Measurements from ENCODE around the gene GGTA1. TPM values are rescaled to one million over a fixed set of nuclear protein-coding genes. Genes with fewer than 3 reads are reported as not detected.
A peak's percentile ranks its signal among the peaks of the same experiment; 100 is the strongest.

Gene GGTA1
- total RNA-seq, 4 donors from 2014 or later = 1.9 to 37.8 (median 3.5) TPM; not detected in 1

DNA sequence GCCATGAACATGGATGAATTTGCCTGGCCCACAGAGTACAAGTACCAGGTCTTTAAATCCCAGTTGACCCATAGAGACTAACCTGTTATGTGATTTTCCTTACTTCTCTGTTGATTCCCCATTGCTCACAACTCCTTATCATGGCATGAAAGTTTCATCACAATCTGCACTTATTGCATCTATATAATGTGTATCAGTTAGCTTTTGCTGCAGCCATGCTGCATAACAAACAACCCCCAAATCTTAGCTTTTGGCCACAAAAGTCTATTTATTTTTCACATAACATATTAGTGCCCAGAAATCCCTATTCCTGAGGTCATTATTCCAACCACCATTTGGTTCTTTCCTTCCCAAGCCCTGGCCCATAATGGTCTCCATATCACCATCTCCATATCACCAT lies 3.7 kb downstream of the GGTA1 start:
- H3K36me3 ChIP-seq = no peaks in the 10 kb centered on the region
- TF ChIP-seq EP300 (IDR thresholded peaks at IDR 0.05; ENCODE audit: low read depth) (no peak), POLR2AphosphoS5 (IDR thresholded peaks at IDR 0.05) (no peak)
- no peak overlapping the region for H3K4me3 ChIP-seq
- no peak for DNase-seq
- H3K27me3 ChIP-seq = peaks cover 39% of the 10 kb centered on the region
- in situ Hi-C loops (cut with MboI; ENCODE audit: low pct_ligation_motif_present in 1 of 4, low pct_unique_long_range_greater_than_20kb in 1 of 4, low sequenced_read_pairs in 3 of 4) = no loop called here
- peaks cover 13 to 28% (median 20%) of the 10 kb centered on the region in 4 donors for H3K4me1 ChIP-seq
- intact Hi-C loops (cut with DNase I; ENCODE audit: low total_unique reads) = no loop called here
- H3K9me3 ChIP-seq = no peaks in the 10 kb centered on the region
- no peak overlapping the region for H3K27ac ChIP-seq

DNA sequence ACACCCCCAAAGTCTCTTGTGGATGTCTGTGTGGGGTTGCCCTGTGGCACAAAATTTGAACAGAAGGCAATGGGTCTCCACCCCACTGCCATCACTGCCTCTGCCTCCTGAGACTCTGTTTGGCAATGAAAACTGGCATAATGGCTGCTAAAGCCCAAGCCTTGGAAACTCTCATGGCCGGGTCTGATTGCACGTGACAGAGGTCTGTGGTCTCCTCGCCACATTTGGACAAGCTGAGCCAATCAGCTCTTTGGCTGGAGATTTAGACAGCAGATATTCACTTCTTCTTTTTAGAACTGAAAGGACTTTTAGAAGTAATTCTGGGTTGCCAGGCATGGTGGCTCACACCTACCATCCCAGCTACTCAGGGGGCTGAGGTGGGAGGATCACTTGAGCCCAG lies 5.5 kb downstream of the GGTA1 start:
- TF ChIP-seq EP300 (IDR thresholded peaks at IDR 0.05; ENCODE audit: low read depth) = no peak
- TF ChIP-seq POLR2AphosphoS5 (IDR thresholded peaks at IDR 0.05) = no peak
- no peak for TF ChIP-seq POLR2A (IDR thresholded peaks at IDR 0.05)
- TF ChIP-seq, protein P1, sequence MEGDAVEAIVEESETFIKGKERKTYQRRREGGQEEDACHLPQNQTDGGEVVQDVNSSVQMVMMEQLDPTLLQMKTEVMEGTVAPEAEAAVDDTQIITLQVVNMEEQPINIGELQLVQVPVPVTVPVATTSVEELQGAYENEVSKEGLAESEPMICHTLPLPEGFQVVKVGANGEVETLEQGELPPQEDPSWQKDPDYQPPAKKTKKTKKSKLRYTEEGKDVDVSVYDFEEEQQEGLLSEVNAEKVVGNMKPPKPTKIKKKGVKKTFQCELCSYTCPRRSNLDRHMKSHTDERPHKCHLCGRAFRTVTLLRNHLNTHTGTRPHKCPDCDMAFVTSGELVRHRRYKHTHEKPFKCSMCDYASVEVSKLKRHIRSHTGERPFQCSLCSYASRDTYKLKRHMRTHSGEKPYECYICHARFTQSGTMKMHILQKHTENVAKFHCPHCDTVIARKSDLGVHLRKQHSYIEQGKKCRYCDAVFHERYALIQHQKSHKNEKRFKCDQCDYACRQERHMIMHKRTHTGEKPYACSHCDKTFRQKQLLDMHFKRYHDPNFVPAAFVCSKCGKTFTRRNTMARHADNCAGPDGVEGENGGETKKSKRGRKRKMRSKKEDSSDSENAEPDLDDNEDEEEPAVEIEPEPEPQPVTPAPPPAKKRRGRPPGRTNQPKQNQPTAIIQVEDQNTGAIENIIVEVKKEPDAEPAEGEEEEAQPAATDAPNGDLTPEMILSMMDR (IDR thresholded peaks at IDR 0.05) = no peak
- Histone ChIP-seq H3K4me3 (no peak overlapping the region), H3K9me3 (no peaks in the 10 kb centered on the region), H3K27ac (no peak overlapping the region), H3K27me3 (peaks cover 23% of the 10 kb centered on the region), H3K4me1 (peaks cover 9 to 14% (median 10%) of the 10 kb centered on the region in 4 donors), H3K36me3 (no peaks in the 10 kb centered on the region)
- DNase-seq = no peak
- WGBS, 2 donors (ENCODE audit: low coverage in 1 of 2) = 71% methylated on average over 3 of the region's 3 CpGs; no CpG with 5 or more reads in 1 of the 2 donors
- in situ Hi-C loops (cut with MboI; ENCODE audit: low pct_ligation_motif_present in 1 of 4, low pct_unique_long_range_greater_than_20kb in 1 of 4, low sequenced_read_pairs in 3 of 4) = no loop called here
- intact Hi-C loops (cut with DNase I; ENCODE audit: low total_unique reads) = no loop called here

DNA sequence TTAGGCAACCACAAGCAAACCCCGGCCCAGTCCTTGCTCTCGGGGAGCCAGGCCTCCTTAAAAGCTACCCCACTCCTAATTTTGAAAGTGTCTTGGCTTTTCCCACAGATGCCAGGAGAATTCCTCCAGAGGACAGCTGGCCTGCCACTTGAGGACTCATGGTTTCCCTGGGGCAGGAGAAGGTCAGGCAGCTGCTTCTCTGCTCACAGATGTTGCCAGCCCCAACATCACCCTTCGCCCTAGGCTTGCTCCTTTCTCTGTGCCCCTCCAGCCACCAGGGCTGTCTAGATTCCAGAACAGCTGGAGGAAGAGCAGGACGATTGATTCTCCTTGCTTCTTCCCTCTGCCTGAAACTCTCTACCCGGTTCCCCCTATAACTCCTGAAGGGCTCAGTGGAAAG lies 8.5 kb downstream of the GGTA1 start:
- 72 to 85% methylated on average over 3 to 5 of the region's 5 CpGs for WGBS, 2 donors (ENCODE audit: low coverage in 1 of 2)
- no peaks in the 10 kb centered on the region for H3K36me3 ChIP-seq
- no peak overlapping the region for H3K4me3 ChIP-seq
- no peaks in the 10 kb centered on the region for H3K27me3 ChIP-seq
- H3K27ac ChIP-seq = no peak overlapping the region
- DNase-seq = no peak
- in situ Hi-C loops (cut with MboI; ENCODE audit: low pct_ligation_motif_present in 1 of 4, low pct_unique_long_range_greater_than_20kb in 1 of 4, low sequenced_read_pairs in 3 of 4) = no loop called here
- intact Hi-C loops (cut with DNase I; ENCODE audit: low total_unique reads) = no loop called here
- peaks cover 0 to 7% (median 0%) of the 10 kb centered on the region in 4 donors for H3K4me1 ChIP-seq
- TF ChIP-seq EP300 (IDR thresholded peaks at IDR 0.05; ENCODE audit: low read depth) (no peak), POLR2A (IDR thresholded peaks at IDR 0.05) (no peak), POLR2AphosphoS5 (IDR thresholded peaks at IDR 0.05) (no peak)
- TF ChIP-seq, protein P1 (IDR thresholded peaks at IDR 0.05) = no peak
- no peaks in the 10 kb centered on the region for H3K9me3 ChIP-seq

DNA sequence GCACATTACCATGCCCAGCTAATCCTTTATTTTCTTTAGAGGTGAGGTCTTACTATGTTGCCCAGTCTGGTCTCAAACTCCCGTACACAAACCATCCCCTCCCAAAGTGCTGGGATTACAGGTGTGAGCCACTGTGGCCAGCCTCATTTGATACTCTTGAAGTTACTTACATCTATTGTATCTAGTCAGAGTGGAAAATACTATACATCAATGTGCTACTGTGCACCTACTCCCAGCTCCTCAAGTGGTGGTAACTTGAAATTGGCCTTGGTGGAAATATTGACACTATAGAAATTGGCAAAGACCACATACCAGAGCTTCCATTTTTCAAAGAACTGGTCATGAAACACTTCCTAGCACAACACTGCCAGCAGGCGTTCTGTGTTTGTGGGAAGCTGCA lies 10.3 kb downstream of the GGTA1 start:
- Histone ChIP-seq H3K36me3 (no peaks in the 10 kb centered on the region), H3K27ac (no peak overlapping the region), H3K27me3 (no peaks in the 10 kb centered on the region), H3K4me1 (peaks cover 0 to 19% (median 0%) of the 10 kb centered on the region in 4 donors), H3K9me3 (no peaks in the 10 kb centered on the region), H3K4me3 (no peak overlapping the region)
- intact Hi-C loops (cut with DNase I; ENCODE audit: low total_unique reads) (no loop called here), in situ Hi-C loops (cut with MboI; ENCODE audit: low pct_ligation_motif_present in 1 of 4, low pct_unique_long_range_greater_than_20kb in 1 of 4, low sequenced_read_pairs in 3 of 4) (no loop called here)
- TF ChIP-seq, protein P1 (IDR thresholded peaks at IDR 0.05) = no peak
- TF ChIP-seq POLR2AphosphoS5 (IDR thresholded peaks at IDR 0.05) (no peak), POLR2A (IDR thresholded peaks at IDR 0.05) (no peak), EP300 (IDR thresholded peaks at IDR 0.05; ENCODE audit: low read depth) (no peak)
- 97 to 100% methylated on average over 1 to 2 of the region's 2 CpGs for WGBS, 2 donors (ENCODE audit: low coverage in 1 of 2)
- DNase-seq = no peak

DNA sequence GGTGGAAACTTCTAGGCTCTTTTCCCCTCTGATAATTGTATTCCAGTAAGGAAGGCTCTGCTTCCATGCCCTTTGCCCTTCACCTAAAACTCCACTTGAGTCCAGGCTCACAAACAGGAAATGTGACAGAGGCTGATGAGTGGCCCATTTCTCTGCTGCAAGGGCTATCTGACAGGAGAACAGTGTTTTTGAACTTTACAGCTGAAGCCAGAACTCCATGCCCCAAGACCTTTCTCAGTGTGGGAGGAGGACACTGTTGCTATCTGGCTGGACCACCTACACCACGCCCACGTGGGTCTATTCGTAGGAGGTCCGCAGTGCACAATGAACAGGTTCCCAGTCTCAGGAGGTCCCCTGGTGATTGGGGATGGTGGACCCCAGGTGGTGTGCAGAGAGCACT lies 13.6 kb downstream of the GGTA1 start:
- in situ Hi-C loops (cut with MboI; ENCODE audit: low pct_ligation_motif_present in 1 of 4, low pct_unique_long_range_greater_than_20kb in 1 of 4, low sequenced_read_pairs in 3 of 4) = no loop called here
- H3K36me3 ChIP-seq = no peaks in the 10 kb centered on the region
- no peak for DNase-seq
- peaks cover 0 to 18% (median 0%) of the 10 kb centered on the region in 4 donors for H3K4me1 ChIP-seq
- H3K27me3 ChIP-seq = no peaks in the 10 kb centered on the region
- H3K9me3 ChIP-seq = no peaks in the 10 kb centered on the region
- intact Hi-C loops (cut with DNase I; ENCODE audit: low total_unique reads) = no loop called here
- TF ChIP-seq POLR2AphosphoS5 (IDR thresholded peaks at IDR 0.05) = no peak
- TF ChIP-seq, protein P1 (IDR thresholded peaks at IDR 0.05) = no peak
- peak overlapping the region; percentile 40 to 62 (median 51) for H3K27ac ChIP-seq
- 84% methylated on average over 4 of the region's 4 CpGs; no CpG with 5 or more reads in 1 of the 2 donors for WGBS, 2 donors (ENCODE audit: low coverage in 1 of 2)
- no peak overlapping the region for H3K4me3 ChIP-seq

Measured in transverse colon (tissue), 4 donors.